CD14-positive monocyte (primary cell): ENCODE measurements around the gene UQCRQ. TPM values are rescaled to one million over a fixed set of nuclear protein-coding genes. Genes with fewer than 3 reads are reported as not detected.

Experiments
- DNase-seq, 3 donors: peaks; one replicate each; pipeline ENCODE4 v3.0.0-alpha.2; 2011 to 2022
- H2AFZ ChIP-seq: 2 replicates; pipeline ENCODE4 v1.6.0; 2012; ENCODE audit warnings: mild to moderate bottlenecking, low read depth, low read length, inconsistent platforms; ENCODE audit not compliant: insufficient read depth, poor library complexity, severe bottlenecking
- H3K27ac ChIP-seq, 2 donors: 1 replicate in 1 of 2; 2 replicates in 1 of 2; pipeline ENCODE4 v1.5.1; 2012 to 2013; ENCODE audit warnings: low read length in 2 of 2, control low read depth in 1 of 2, inconsistent platforms in 1 of 2, low read depth in 1 of 2, mild to moderate bottlenecking in 1 of 2
- H3K27me3 ChIP-seq, 2 donors: one replicate each; pipeline versions ENCODE4 v1.6.0 to v1.6.1; 2011 to 2013; ENCODE audit warnings: low read length in 2 of 2; ENCODE audit not compliant: control insufficient read depth in 2 of 2, insufficient read depth in 2 of 2
- H3K36me3 ChIP-seq, 2 donors: replicated peaks in 1 of 2; 1 replicate in 1 of 2; 2 replicates in 1 of 2; pipeline versions ENCODE4 v1.5.1 to v1.6.1; 2012 to 2013; ENCODE audit warnings: low read length in 2 of 2, control low read depth in 1 of 2, inconsistent platforms in 1 of 2, mild to moderate bottlenecking in 1 of 2; ENCODE audit not compliant: insufficient read depth in 2 of 2, control insufficient read depth in 1 of 2
- H3K4me1 ChIP-seq, 2 donors: 1 replicate in 1 of 2; 2 replicates in 1 of 2; pipeline versions ENCODE4 v1.5.1 to v1.6.1; 2012 to 2013; ENCODE audit warnings: low read length in 2 of 2, control low read depth in 1 of 2, inconsistent platforms in 1 of 2, mild to moderate bottlenecking in 1 of 2, moderate library complexity in 1 of 2; ENCODE audit not compliant: insufficient read depth in 2 of 2, control insufficient read depth in 1 of 2
- H3K4me2 ChIP-seq: replicated peaks from 2 replicates; pipeline ENCODE3; 2012; ENCODE audit warnings: low read length, moderate library complexity, mild to moderate bottlenecking; ENCODE audit not compliant: poor library complexity, severe bottlenecking; ENCODE audit errors: extremely low read depth
- H3K4me3 ChIP-seq, 3 experiments: fragments of 200-600 bp in 1 of 3; sonication (generic) in 1 of 3; replicated peaks in 1 of 3; 1 replicate in 2 of 3; 2 replicates in 1 of 3; pipeline ENCODE4 v1.5.1; 2011 to 2013; ENCODE audit warnings: low read length in 3 of 3, mild to moderate bottlenecking in 3 of 3, control low read depth in 2 of 3, low read depth in 2 of 3, inconsistent platforms in 1 of 3, moderate library complexity in 1 of 3
- H3K79me2 ChIP-seq: 2 replicates; pipeline ENCODE4 v1.6.0; 2012; ENCODE audit warnings: mild to moderate bottlenecking, control low read depth, inconsistent platforms, low read length, moderate library complexity; ENCODE audit not compliant: insufficient read depth
- H3K9ac ChIP-seq: 2 replicates; pipeline ENCODE4 v1.6.0; 2017; ENCODE audit warnings: low read length, mild to moderate bottlenecking; ENCODE audit not compliant: insufficient read depth, poor library complexity, severe bottlenecking
- H3K9me3 ChIP-seq, 2 donors: replicated peaks in 1 of 2; 1 replicate in 1 of 2; 2 replicates in 1 of 2; pipeline versions ENCODE4 v1.5.1 to v1.6.1; 2012 to 2013; ENCODE audit warnings: low read length in 2 of 2, control low read depth in 1 of 2; ENCODE audit not compliant: control insufficient read depth in 1 of 2, insufficient read depth in 1 of 2
- H4K20me1 ChIP-seq: 2 replicates; pipeline ENCODE4 v1.6.0; 2012; ENCODE audit warnings: mild to moderate bottlenecking, low read length, control low read depth, moderate library complexity; ENCODE audit not compliant: insufficient read depth
- H3K27ac Mint-ChIP-seq, 7 donors: one replicate each; pipeline ENCODE4 v1.8.0; 2020; ENCODE audit warnings: mild to moderate bottlenecking in 7 of 7, mixed read lengths in 7 of 7, moderate library complexity in 6 of 7, inconsistent platforms in 2 of 7
- H3K27me3 Mint-ChIP-seq, 3 donors: one replicate each; pipeline ENCODE4 v1.8.0; 2021 to 2022; ENCODE audit warnings: low read depth in 3 of 3, mild to moderate bottlenecking in 3 of 3, mixed read lengths in 3 of 3, moderate library complexity in 3 of 3, inconsistent platforms in 1 of 3
- H3K36me3 Mint-ChIP-seq, 2 donors: one replicate each; pipeline ENCODE4 v1.8.0; 2020; ENCODE audit warnings: mixed read lengths in 2 of 2, inconsistent platforms in 1 of 2, mild to moderate bottlenecking in 1 of 2
- H3K4me1 Mint-ChIP-seq: one replicate; pipeline ENCODE4 v1.8.0; 2020; ENCODE audit warnings: mild to moderate bottlenecking, mixed read lengths
- H3K4me3 Mint-ChIP-seq, 2 donors: one replicate each; pipeline ENCODE4 v1.8.0; 2020; ENCODE audit warnings: mild to moderate bottlenecking in 2 of 2, mixed read lengths in 2 of 2, moderate library complexity in 1 of 2
- H3K9me3 Mint-ChIP-seq, 7 donors: one replicate each; pipeline ENCODE4 v1.8.0; 2020 to 2022; ENCODE audit warnings: mixed read lengths in 7 of 7, mild to moderate bottlenecking in 6 of 7, moderate library complexity in 6 of 7, inconsistent platforms in 2 of 7
- CTCF ChIP-seq: fragments of 200-600 bp; IDR thresholded peaks from one replicate; pipeline ENCODE4 v1.8.0; 2022; ENCODE audit warnings: antibody characterized with exemption, mild to moderate bottlenecking
- WGBS: methylation state at CpG from one replicate; pipeline ENCODE4 v1.1.5; 2013; ENCODE audit warnings: missing lambda C conversion rate; ENCODE audit not compliant: insufficient coverage; 5-methylcytosine and 5-hydroxymethylcytosine counted together
- intact Hi-C, 2 donors: fragments of 100-400 bp; cut with micrococcal nuclease; formaldehyde crosslinking; loops; one replicate each; pipeline versions ENCODE4 v1.15.0 to v1.15.1; 2023
- polyA plus RNA-seq, 3 donors: library from polyadenylated mRNA; depleted of rRNA in 1 of 3; unstranded in 2 of 3; stranded (reverse) in 1 of 3; fragments of 300-500 nt in 2 of 3; fragments of >200 nt in 1 of 3; fragmentation: Illumina TruSeq in 2 of 3; gene quantifications; 1 replicate in 2 of 3; 2 replicates in 1 of 3; pipeline ENCODE4 v1.2.3, GENCODE V29; 2012 to 2021

UQCRQ gene
- polyA plus RNA-seq, 3 donors: 81.6 to 880 (median 879) TPM

- H3K9ac ChIP-seq: no peak overlapping the region
- H3K36me3 Mint-ChIP-seq: peaks cover 42 to 66% of the 10 kb centered on the region in 2 donors
- peaks cover under 1% of the 10 kb centered on the region for H3K79me2 ChIP-seq
- H3K27me3 Mint-ChIP-seq: peaks cover 0 to 2% (median 2%) of the 10 kb centered on the region in 3 donors
- no peaks in the 10 kb centered on the region for H3K27me3 ChIP-seq
- H3K9me3 ChIP-seq: no peaks in the 10 kb centered on the region
- peaks cover 20 to 87% of the 10 kb centered on the region in 2 donors for H3K36me3 ChIP-seq
- no peak overlapping the region for H3K4me2 ChIP-seq
- 100% methylated on average over 1 of the region's 1 CpG for WGBS
- no peak overlapping the region for H3K4me3 Mint-ChIP-seq
- peaks cover 0 to 2% of the 10 kb centered on the region in 2 donors for H3K4me1 ChIP-seq
- H3K9me3 Mint-ChIP-seq: no peaks in the 10 kb centered on the region
- no peak overlapping the region for H2AFZ ChIP-seq
- H3K4me3 ChIP-seq: no peak overlapping the region
- no peak for TF ChIP-seq CTCF
- no peaks in the 10 kb centered on the region for H3K4me1 Mint-ChIP-seq
- peak overlapping the region in 2 of 7 donors; percentile 19 to 26 for H3K27ac Mint-ChIP-seq
- H4K20me1 ChIP-seq: no peaks in the 10 kb centered on the region
- DNase-seq: no peak
- intact Hi-C loops: no loop called here
- H3K27ac ChIP-seq: no peak overlapping the region
Observed at GRCh38 chr5:132872788-132873118, 6.3 kb downstream of the UQCRQ start.

GRCh38 chr5:132873119-132873929 is 6.9 kb downstream of the UQCRQ start, which contains the start of gene LEAP2:
Gene LEAP2, plus strand, starts transcription at chr5:132873668. Its CDS starts 27 bp downstream, at chr5:132873695.
- no peaks in the 10 kb centered on the region for H3K9me3 Mint-ChIP-seq

More at GRCh38 chr5:132873119-132873929, 6.9 kb downstream of the UQCRQ start, which contains the start of gene LEAP2:
- intact Hi-C loops: no loop called here
- no peaks in the 10 kb centered on the region for H3K4me1 Mint-ChIP-seq
- no peak within 1 kb of the TSS for H3K4me3 Mint-ChIP-seq
- peaks cover 4% of the 10 kb centered on the region for H4K20me1 ChIP-seq
- H3K9ac ChIP-seq: no peak within 1 kb of the TSS
- H3K27me3 Mint-ChIP-seq: peaks cover 0 to 2% (median 2%) of the 10 kb centered on the region in 3 donors
- H3K36me3 ChIP-seq: peaks cover 22 to 87% of the 10 kb centered on the region in 2 donors
- no peak within 1 kb of the TSS for H3K4me3 ChIP-seq
- no peak within 1 kb of the TSS for H2AFZ ChIP-seq
- no peaks in the 10 kb centered on the region for H3K27me3 ChIP-seq
- TF ChIP-seq CTCF: no peak
- H3K27ac ChIP-seq: no peak within 1 kb of the TSS
- no peaks in the 10 kb centered on the region for H3K4me1 ChIP-seq
- H3K36me3 Mint-ChIP-seq: peaks cover 44 to 66% of the 10 kb centered on the region in 2 donors
- H3K79me2 ChIP-seq: no peaks in the 10 kb centered on the region
- no peak for DNase-seq
- H3K9me3 ChIP-seq: no peaks in the 10 kb centered on the region
- peak within 1 kb of the TSS in 3 of 7 donors; percentile 14 to 26 (median 19) for H3K27ac Mint-ChIP-seq
- 78% methylated on average over 1 of the region's 6 CpGs for WGBS
- no peak within 1 kb of the TSS for H3K4me2 ChIP-seq
